Glutamatergic neuron (in vitro differentiated cells): ENCODE data around the gene CR2. TPM values are rescaled to one million over a fixed set of nuclear protein-coding genes. Genes with fewer than 3 reads are reported as not detected.

Source experiments
- DNase-seq: peaks from one replicate; pipeline ENCODE4 v3.0.0; 2022
- H3K27ac Mint-ChIP-seq: one replicate; pipeline ENCODE4 v1.8.0; 2020; ENCODE audit warnings: mild to moderate bottlenecking, mixed read lengths, inconsistent platforms; ENCODE audit not compliant: unreplicated experiment
- H3K27me3 Mint-ChIP-seq: one replicate; pipeline ENCODE4 v1.8.0; 2020; ENCODE audit warnings: mild to moderate bottlenecking, moderate library complexity, mixed read lengths, inconsistent platforms; ENCODE audit not compliant: unreplicated experiment
- H3K36me3 Mint-ChIP-seq: one replicate; pipeline ENCODE4 v1.8.0; 2020; ENCODE audit warnings: mild to moderate bottlenecking, mixed read lengths, inconsistent platforms; ENCODE audit not compliant: unreplicated experiment
- H3K4me1 Mint-ChIP-seq: one replicate; pipeline ENCODE4 v1.8.0; 2020; ENCODE audit warnings: mild to moderate bottlenecking, low read depth, mixed read lengths, inconsistent platforms; ENCODE audit not compliant: unreplicated experiment
- H3K4me3 Mint-ChIP-seq: one replicate; pipeline ENCODE4 v1.8.0; 2020; ENCODE audit warnings: mild to moderate bottlenecking, mixed read lengths, inconsistent platforms; ENCODE audit not compliant: unreplicated experiment
- H3K9me3 Mint-ChIP-seq: one replicate; pipeline ENCODE4 v1.8.0; 2020; ENCODE audit warnings: mild to moderate bottlenecking, moderate library complexity, mixed read lengths, inconsistent platforms; ENCODE audit not compliant: unreplicated experiment
- total RNA-seq: library from RNA; stranded (reverse); fragmentation: NEBNext Ultra II Directional; extraction: Animal tissue kit (Norgen Biotek cat#: 25700); gene quantifications from one replicate; pipeline ENCODE4 v1.2.1, GENCODE V29; 2021; ENCODE audit not compliant: unreplicated experiment
- TF ChIP-seq, protein P1 (sequence below): fragments of 200-600 bp; sonication (generic); IDR thresholded peaks from one replicate; pipeline ENCODE4 v1.5.0; 2021; ENCODE audit not compliant: partially characterized antibody, unreplicated experiment

The CR2 gene
- total RNA-seq, 1 donor from 2014 or later, result not detected

DNA sequence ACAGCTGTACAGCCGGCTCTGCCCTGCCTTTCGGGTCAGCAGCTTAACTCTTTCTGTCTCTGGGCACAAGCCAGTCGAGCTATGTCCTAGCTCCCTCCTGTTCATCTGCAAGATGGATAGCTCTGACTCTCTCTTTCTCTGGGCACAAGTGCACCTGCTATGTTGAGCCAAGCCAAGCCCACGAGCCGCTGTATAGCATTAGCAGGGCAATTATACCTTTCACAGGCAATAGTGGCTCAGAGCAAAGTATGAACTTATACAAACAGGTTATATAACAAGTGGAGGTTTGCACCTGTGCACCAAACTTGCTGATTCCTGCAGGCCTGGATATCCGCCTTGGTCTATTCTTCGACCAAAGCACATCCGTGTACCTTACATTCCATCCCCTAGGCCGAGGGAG lies 33.0 kb upstream of the CR2 start:
- no peaks in the 10 kb centered on the region for H3K4me1 Mint-ChIP-seq
- TF ChIP-seq, protein P1, sequence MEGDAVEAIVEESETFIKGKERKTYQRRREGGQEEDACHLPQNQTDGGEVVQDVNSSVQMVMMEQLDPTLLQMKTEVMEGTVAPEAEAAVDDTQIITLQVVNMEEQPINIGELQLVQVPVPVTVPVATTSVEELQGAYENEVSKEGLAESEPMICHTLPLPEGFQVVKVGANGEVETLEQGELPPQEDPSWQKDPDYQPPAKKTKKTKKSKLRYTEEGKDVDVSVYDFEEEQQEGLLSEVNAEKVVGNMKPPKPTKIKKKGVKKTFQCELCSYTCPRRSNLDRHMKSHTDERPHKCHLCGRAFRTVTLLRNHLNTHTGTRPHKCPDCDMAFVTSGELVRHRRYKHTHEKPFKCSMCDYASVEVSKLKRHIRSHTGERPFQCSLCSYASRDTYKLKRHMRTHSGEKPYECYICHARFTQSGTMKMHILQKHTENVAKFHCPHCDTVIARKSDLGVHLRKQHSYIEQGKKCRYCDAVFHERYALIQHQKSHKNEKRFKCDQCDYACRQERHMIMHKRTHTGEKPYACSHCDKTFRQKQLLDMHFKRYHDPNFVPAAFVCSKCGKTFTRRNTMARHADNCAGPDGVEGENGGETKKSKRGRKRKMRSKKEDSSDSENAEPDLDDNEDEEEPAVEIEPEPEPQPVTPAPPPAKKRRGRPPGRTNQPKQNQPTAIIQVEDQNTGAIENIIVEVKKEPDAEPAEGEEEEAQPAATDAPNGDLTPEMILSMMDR, result no peak
- H3K27me3 Mint-ChIP-seq, result no peaks in the 10 kb centered on the region
- H3K27ac Mint-ChIP-seq, result no peak overlapping the region
- DNase-seq, result no peak
- H3K36me3 Mint-ChIP-seq, result peaks cover 5% of the 10 kb centered on the region
- no peak overlapping the region for H3K4me3 Mint-ChIP-seq
- no peaks in the 10 kb centered on the region for H3K9me3 Mint-ChIP-seq

GRCh38 chr1:207423560-207424292 lies 30.4 kb upstream of the CR2 start:
- Mint-ChIP-seq H3K36me3 (peaks cover 12% of the 10 kb centered on the region), H3K27me3 (no peaks in the 10 kb centered on the region), H3K4me3 (no peak overlapping the region), H3K9me3 (no peaks in the 10 kb centered on the region), H3K27ac (no peak overlapping the region), H3K4me1 (no peaks in the 10 kb centered on the region)
- no peak for DNase-seq
- TF ChIP-seq, protein P1, result no peak

- H3K27me3 Mint-ChIP-seq, result no peaks in the 10 kb centered on the region
- H3K36me3 Mint-ChIP-seq, result peaks cover 12% of the 10 kb centered on the region
- no peak for DNase-seq
- H3K4me1 Mint-ChIP-seq, result no peaks in the 10 kb centered on the region
- no peak overlapping the region for H3K4me3 Mint-ChIP-seq
- H3K9me3 Mint-ChIP-seq, result no peaks in the 10 kb centered on the region
- H3K27ac Mint-ChIP-seq, result no peak overlapping the region
- TF ChIP-seq, protein P1, result no peak
Observed at GRCh38 chr1:207424570-207425131, 29.5 kb upstream of the CR2 start.

- H3K36me3 Mint-ChIP-seq, result peaks cover 6% of the 10 kb centered on the region
- TF ChIP-seq, protein P1, result no peak
- no peak overlapping the region for H3K27ac Mint-ChIP-seq
- no peaks in the 10 kb centered on the region for H3K4me1 Mint-ChIP-seq
- no peak overlapping the region for H3K4me3 Mint-ChIP-seq
- DNase-seq, result no peak
- H3K27me3 Mint-ChIP-seq, result no peaks in the 10 kb centered on the region
- no peaks in the 10 kb centered on the region for H3K9me3 Mint-ChIP-seq
Observed at GRCh38 chr1:207427832-207428585, 26.1 kb upstream of the CR2 start.

DNA sequence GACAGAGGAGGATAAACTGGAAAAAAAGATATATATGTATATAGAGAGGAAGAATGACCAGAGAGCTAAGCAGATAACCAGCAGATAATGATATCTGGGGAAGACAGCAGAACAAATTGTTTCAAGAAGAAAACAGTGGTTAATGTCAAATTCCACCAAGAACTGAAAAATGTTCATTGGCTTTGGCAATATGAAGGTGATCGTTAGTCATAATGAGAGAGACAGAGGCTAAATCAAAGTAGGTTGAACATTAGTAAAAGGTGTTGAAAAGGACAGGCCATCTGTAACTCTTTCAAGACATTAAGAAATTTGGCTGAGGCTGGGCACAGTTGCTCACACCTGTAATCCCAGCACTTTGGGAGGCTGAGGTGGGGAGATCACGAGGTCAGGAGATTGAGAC lies 25.3 kb upstream of the CR2 start:
- TF ChIP-seq, protein P1, result no peak
- Mint-ChIP-seq H3K27me3 (no peaks in the 10 kb centered on the region), H3K9me3 (no peaks in the 10 kb centered on the region), H3K4me3 (no peak overlapping the region), H3K4me1 (no peaks in the 10 kb centered on the region), H3K27ac (no peak overlapping the region), H3K36me3 (peaks cover 6% of the 10 kb centered on the region)
- DNase-seq, result no peak
